Lung (tissue), 12 donors: ENCODE results near the gene ZNF48. TPM values are rescaled to one million over a fixed set of nuclear protein-coding genes. Genes with fewer than 3 reads are reported as not detected.

Experiments
- ATAC-seq: fragments of 200-7000 bp; cut with Tn5 transposase; one replicate; pipeline ENCODE4 v1.9.1; 2020; ENCODE audit warnings: moderate number of reproducible peaks; ENCODE audit not compliant: insufficient read depth, low FRiP score
- DNase-seq, 3 donors: peaks; one replicate each; pipeline ENCODE4 v3.0.0-alpha.2; 2013 to 2017
- H3K27ac ChIP-seq, 2 donors: one replicate each; pipeline ENCODE4 v1.5.1; 2013; ENCODE audit warnings: mild to moderate bottlenecking in 2 of 2, moderate library complexity in 2 of 2, control low read depth in 1 of 2, inconsistent platforms in 1 of 2, low read depth in 1 of 2, low read length in 1 of 2
- H3K27me3 ChIP-seq, 3 donors: one replicate each; pipeline ENCODE4 v1.5.1; 2013; ENCODE audit warnings: low read length in 2 of 3; ENCODE audit not compliant: control insufficient read depth in 3 of 3, insufficient read depth in 3 of 3
- H3K36me3 ChIP-seq, 4 donors: one replicate each; pipeline ENCODE4 v1.5.1; 2013; ENCODE audit warnings: low read length in 4 of 4, mild to moderate bottlenecking in 1 of 4, moderate library complexity in 1 of 4; ENCODE audit not compliant: control insufficient read depth in 4 of 4, insufficient read depth in 4 of 4
- H3K4me1 ChIP-seq, 5 donors: one replicate each; pipeline ENCODE4 v1.5.1; 2013; ENCODE audit warnings: low read length in 5 of 5, mild to moderate bottlenecking in 2 of 5, moderate library complexity in 1 of 5; ENCODE audit not compliant: control insufficient read depth in 5 of 5, insufficient read depth in 5 of 5
- H3K4me3 ChIP-seq: one replicate; pipeline ENCODE4 v1.5.1; 2013; ENCODE audit warnings: mild to moderate bottlenecking, control low read depth, moderate library complexity
- H3K9ac ChIP-seq, 2 donors: one replicate each; pipeline ENCODE4 v1.5.1; 2013; ENCODE audit warnings: low read length in 2 of 2, control low read depth in 1 of 2; ENCODE audit not compliant: insufficient read depth in 1 of 2
- H3K9me3 ChIP-seq, 4 donors: one replicate each; pipeline ENCODE4 v1.5.1; 2013; ENCODE audit warnings: low read length in 3 of 4, mild to moderate bottlenecking in 1 of 4, moderate library complexity in 1 of 4; ENCODE audit not compliant: control insufficient read depth in 4 of 4, insufficient read depth in 3 of 4
- WGBS, 2 donors: extraction: QIAGEN DNeasy Blood & Tissue Kit; methylation state at CpG; one replicate each; pipeline ENCODE4 v1.1.7; 2013; 5-methylcytosine and 5-hydroxymethylcytosine counted together
- polyA plus RNA-seq, 2 donors: library from polyadenylated mRNA; stranded (reverse); fragments of 200-250 nt; gene quantifications; one replicate each; pipeline ENCODE4 v1.2.1, GENCODE V29; 2013
- total RNA-seq, 2 donors: library from RNA; depleted of rRNA in 1 of 2; stranded (reverse); fragments of >200 nt in 1 of 2; gene quantifications; one replicate each; pipeline ENCODE4 v1.2.1, GENCODE V29; 2014 to 2021
- TF ChIP-seq, protein P1 (sequence below): IDR thresholded peaks from 2 replicates; pipeline ENCODE4 v1.5.1; 2012; ENCODE audit warnings: mild to moderate bottlenecking; ENCODE audit errors: control extremely low read depth, extremely low read depth
- donor health status: control.
- donor health status: control.
- donor health status: Bipolar disorder and iron deficiency.
- donor health status: healthy.
- donor health status: DM: yes; HTN: yes; CAD: no.

The ZNF48 gene
- total and polyA plus RNA-seq, 4 donors = 4.2 to 8.0 (median 5.0) TPM

DNA sequence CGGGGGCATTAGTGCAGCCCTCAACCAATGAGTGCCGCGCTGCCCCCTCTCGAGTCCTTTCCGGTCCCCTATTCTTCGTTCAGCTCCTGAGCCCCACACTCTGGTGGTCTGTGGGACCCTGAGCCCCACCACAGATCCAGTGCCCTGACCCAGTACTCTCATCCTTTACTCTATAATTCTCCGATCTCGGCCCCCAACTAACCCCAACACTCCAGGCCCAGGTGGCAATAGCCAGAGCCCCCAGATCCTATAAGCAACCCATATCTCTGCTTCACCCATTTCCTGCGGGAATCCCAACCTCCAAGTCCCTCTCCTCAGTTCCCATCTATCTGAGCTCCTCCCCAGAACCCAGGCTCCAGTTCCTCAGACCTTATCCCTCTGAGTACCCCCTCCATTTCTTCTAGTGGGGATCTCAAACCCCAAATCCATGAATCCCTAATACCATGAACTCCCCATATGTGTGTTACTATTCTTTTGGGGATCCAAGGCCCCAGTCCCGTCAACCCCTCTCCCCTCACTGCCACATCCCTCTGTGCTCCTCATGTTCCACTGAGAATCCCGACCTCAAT is 23.9 kb upstream of the ZNF48 start:
- H3K9ac ChIP-seq = peak overlapping the region in 1 of 2 donors; percentile 34

DNA sequence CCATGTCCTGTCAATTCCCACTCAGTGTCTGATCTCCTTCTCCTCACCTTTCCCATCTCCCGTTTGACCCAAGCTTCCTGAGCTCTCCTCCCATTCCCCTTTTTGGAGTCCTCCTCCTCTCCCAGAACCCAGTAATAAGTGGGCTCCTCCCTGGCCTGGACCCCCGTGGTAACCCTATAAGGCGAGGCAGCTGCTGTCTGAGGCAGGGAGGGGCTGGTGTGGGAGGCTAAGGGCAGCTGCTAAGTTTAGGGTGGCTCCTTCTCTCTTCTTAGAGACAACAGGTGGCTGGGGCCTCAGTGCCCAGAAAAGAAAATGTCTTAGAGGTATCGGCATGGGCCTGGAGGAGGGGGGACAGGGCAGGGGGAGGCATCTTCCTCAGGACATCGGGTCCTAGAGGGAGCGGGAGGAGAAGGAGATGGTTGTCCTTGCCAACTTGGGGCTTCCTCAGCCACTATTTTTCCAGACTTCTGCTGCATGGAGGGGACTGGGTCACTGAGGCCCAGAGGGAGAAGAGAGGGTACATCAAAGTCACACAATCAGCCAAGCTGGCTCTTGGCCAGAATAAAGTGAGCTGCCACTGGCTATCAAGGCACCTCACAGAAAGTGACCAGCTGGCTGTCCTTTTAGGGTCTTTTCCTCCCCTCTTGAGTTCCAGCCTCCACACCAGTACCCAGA is 23.0 kb upstream of the ZNF48 start:
- no peak overlapping the region for H3K4me3 ChIP-seq
- TF ChIP-seq, protein P1, sequence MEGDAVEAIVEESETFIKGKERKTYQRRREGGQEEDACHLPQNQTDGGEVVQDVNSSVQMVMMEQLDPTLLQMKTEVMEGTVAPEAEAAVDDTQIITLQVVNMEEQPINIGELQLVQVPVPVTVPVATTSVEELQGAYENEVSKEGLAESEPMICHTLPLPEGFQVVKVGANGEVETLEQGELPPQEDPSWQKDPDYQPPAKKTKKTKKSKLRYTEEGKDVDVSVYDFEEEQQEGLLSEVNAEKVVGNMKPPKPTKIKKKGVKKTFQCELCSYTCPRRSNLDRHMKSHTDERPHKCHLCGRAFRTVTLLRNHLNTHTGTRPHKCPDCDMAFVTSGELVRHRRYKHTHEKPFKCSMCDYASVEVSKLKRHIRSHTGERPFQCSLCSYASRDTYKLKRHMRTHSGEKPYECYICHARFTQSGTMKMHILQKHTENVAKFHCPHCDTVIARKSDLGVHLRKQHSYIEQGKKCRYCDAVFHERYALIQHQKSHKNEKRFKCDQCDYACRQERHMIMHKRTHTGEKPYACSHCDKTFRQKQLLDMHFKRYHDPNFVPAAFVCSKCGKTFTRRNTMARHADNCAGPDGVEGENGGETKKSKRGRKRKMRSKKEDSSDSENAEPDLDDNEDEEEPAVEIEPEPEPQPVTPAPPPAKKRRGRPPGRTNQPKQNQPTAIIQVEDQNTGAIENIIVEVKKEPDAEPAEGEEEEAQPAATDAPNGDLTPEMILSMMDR = no peak
- H3K9ac ChIP-seq = no peak overlapping the region
- H3K9me3 ChIP-seq = no peaks in the 10 kb centered on the region
- H3K27me3 ChIP-seq = no peaks in the 10 kb centered on the region
- 78 to 93% methylated on average over 6 of the region's 6 CpGs for WGBS, 2 donors
- peaks cover 6 to 27% (median 16%) of the 10 kb centered on the region in 5 donors for H3K4me1 ChIP-seq
- ATAC-seq (no peak), DNase-seq (no peak)
- H3K27ac ChIP-seq = peak overlapping the region in 1 of 2 donors; percentile 88
- H3K36me3 ChIP-seq = peaks cover 0 to 5% (median 2%) of the 10 kb centered on the region in 4 donors

More for the DNA sequence above, 23.9 kb upstream of the ZNF48 start:
- no peaks in the 10 kb centered on the region for H3K27me3 ChIP-seq
- peaks cover 6 to 35% (median 16%) of the 10 kb centered on the region in 5 donors for H3K4me1 ChIP-seq
- H3K4me3 ChIP-seq = peak overlapping the region; percentile 6
- no peak for ATAC-seq
- TF ChIP-seq, protein P1 = no peak
- DNase-seq = no peak
- no peaks in the 10 kb centered on the region for H3K9me3 ChIP-seq
- H3K27ac ChIP-seq = peak overlapping the region; percentile 86 to 88
- H3K36me3 ChIP-seq = peaks cover 0 to 7% (median 2%) of the 10 kb centered on the region in 4 donors
- WGBS, 2 donors = 19 to 20% methylated on average over 11 of the region's 11 CpGs

DNA sequence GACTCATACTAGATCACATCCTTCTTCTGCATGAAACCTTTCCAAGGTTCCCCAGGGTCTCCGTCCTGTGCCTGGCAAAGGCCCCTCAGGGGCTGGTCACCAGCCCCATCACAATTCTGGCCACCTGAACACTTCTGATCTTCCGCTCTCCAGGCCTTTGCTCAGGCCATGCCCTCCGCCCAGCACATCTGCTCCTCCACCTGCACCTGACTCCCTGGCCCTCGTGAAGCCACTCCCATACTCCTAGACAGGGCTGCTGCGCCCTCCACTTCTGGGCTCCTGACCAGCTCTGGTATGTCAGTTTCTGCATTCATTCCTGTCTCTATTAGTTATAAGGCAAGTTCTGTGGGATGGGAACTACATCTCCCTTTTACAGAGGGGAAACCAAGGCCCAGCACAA is 22.5 kb upstream of the ZNF48 start:
- Histone ChIP-seq H3K9ac (no peak overlapping the region), H3K9me3 (no peaks in the 10 kb centered on the region), H3K4me3 (no peak overlapping the region), H3K27me3 (no peaks in the 10 kb centered on the region), H3K36me3 (no peaks in the 10 kb centered on the region), H3K27ac (no peak overlapping the region), H3K4me1 (peaks cover under 1 to 22% (median 11%) of the 10 kb centered on the region in 5 donors)
- ATAC-seq = no peak
- DNase-seq = no peak
- TF ChIP-seq, protein P1 = no peak
- 80 to 86% methylated on average over 5 of the region's 5 CpGs for WGBS, 2 donors
